ENCODE data around the gene TNFSF11. TPM values are rescaled to one million over a fixed set of nuclear protein-coding genes. Genes with fewer than 3 reads are reported as not detected.

Gene TNFSF11
- 0.20 TPM in 1 of 3 replicates, not detected in the others for total RNA-seq

GRCh38 chr13:42574011-42574410 lies at the start of gene TNFSF11:
Gene TNFSF11 (plus strand): TSS chr13:42574152. CDS start chr13:42574304, 152 bp downstream.
- no peak for DNase-seq (ENCODE audit: low spot score in 2 of 2, unreplicated experiment in 2 of 2)
- Mint-ChIP-seq H3K4me1 (peaks cover 7% of the 10 kb centered on the region), H3K27me3 (ENCODE audit: low read depth) (peaks cover 49% of the 10 kb centered on the region), H3K4me3 (peak within 1 kb of the TSS; percentile 58), H3K36me3 (peaks cover 5% of the 10 kb centered on the region), H3K9me3 (peaks cover 23% of the 10 kb centered on the region), H3K27ac (no peak within 1 kb of the TSS)
- no peak for TF ChIP-seq CTCF (IDR thresholded peaks at IDR 0.05; ENCODE audit: unreplicated experiment)

GRCh38 chr13:42524487-42525034 lies 49.4 kb upstream of the TNFSF11 start:
- no peak for TF ChIP-seq CTCF (IDR thresholded peaks at IDR 0.05; ENCODE audit: unreplicated experiment)
- Mint-ChIP-seq H3K4me1 (peaks cover 16% of the 10 kb centered on the region), H3K27ac (no peak overlapping the region), H3K36me3 (no peaks in the 10 kb centered on the region), H3K4me3 (no peak overlapping the region), H3K27me3 (ENCODE audit: low read depth) (no peaks in the 10 kb centered on the region), H3K9me3 (peaks cover 20% of the 10 kb centered on the region)
- no peak for DNase-seq (ENCODE audit: low spot score in 2 of 2, unreplicated experiment in 2 of 2)

GRCh38 chr13:42525035-42525504 lies 48.9 kb upstream of the TNFSF11 start:
- H3K4me1 Mint-ChIP-seq, result peaks cover 16% of the 10 kb centered on the region
- no peak overlapping the region for H3K4me3 Mint-ChIP-seq
- peaks cover 21% of the 10 kb centered on the region for H3K9me3 Mint-ChIP-seq
- no peaks in the 10 kb centered on the region for H3K36me3 Mint-ChIP-seq
- H3K27ac Mint-ChIP-seq, result no peak overlapping the region
- no peak for TF ChIP-seq CTCF (IDR thresholded peaks at IDR 0.05; ENCODE audit: unreplicated experiment)
- no peak for DNase-seq (ENCODE audit: low spot score in 2 of 2, unreplicated experiment in 2 of 2)
- no peaks in the 10 kb centered on the region for H3K27me3 Mint-ChIP-seq (ENCODE audit: low read depth)

- Mint-ChIP-seq H3K4me1 (peaks cover 16% of the 10 kb centered on the region), H3K4me3 (no peak overlapping the region), H3K36me3 (no peaks in the 10 kb centered on the region), H3K9me3 (peaks cover 10% of the 10 kb centered on the region), H3K27ac (no peak overlapping the region), H3K27me3 (ENCODE audit: low read depth) (no peaks in the 10 kb centered on the region)
- no peak for DNase-seq (ENCODE audit: low spot score in 2 of 2, unreplicated experiment in 2 of 2)
- TF ChIP-seq CTCF (IDR thresholded peaks at IDR 0.05; ENCODE audit: unreplicated experiment), result no peak
Measured at GRCh38 chr13:42526276-42526675, 47.7 kb upstream of the TNFSF11 start.

- Mint-ChIP-seq H3K4me3 (no peak overlapping the region), H3K4me1 (peaks cover 16% of the 10 kb centered on the region), H3K9me3 (peaks cover 6% of the 10 kb centered on the region), H3K36me3 (no peaks in the 10 kb centered on the region), H3K27me3 (ENCODE audit: low read depth) (no peaks in the 10 kb centered on the region), H3K27ac (no peak overlapping the region)
- no peak for DNase-seq (ENCODE audit: low spot score in 2 of 2, unreplicated experiment in 2 of 2)
- TF ChIP-seq CTCF (IDR thresholded peaks at IDR 0.05; ENCODE audit: unreplicated experiment), result no peak
Measured at GRCh38 chr13:42526804-42527203, 47.1 kb upstream of the TNFSF11 start.
